Body of pancreas (tissue), 4 donors: ENCODE data around the gene TNS3. TPM values are rescaled to one million over a fixed set of nuclear protein-coding genes. Genes with fewer than 3 reads are reported as not detected.

ENCODE experiments used
- ATAC-seq: fragments of 150-250 bp; one replicate; pipeline ENCODE4 v1.9.1; 2016
- DNase-seq, 4 donors: peaks; one replicate each; pipeline ENCODE4 v3.0.0-alpha.2; 2019
- H3K27ac ChIP-seq, 4 donors: fragments of 200-600 bp; sonication (generic); 1 replicate in 3 of 4; 2 replicates in 1 of 4; pipeline versions ENCODE4 v1.5.1 to v1.6.1; 2016 to 2019; ENCODE audit warnings: mild to moderate bottlenecking in 1 of 4, mixed read lengths in 1 of 4, moderate library complexity in 1 of 4
- H3K27me3 ChIP-seq, 2 donors: fragments of 200-600 bp; sonication (generic); one replicate each; pipeline ENCODE4 v1.6.0; 2016; ENCODE audit warnings: mild to moderate bottlenecking in 1 of 2
- H3K36me3 ChIP-seq, 2 donors: fragments of 200-600 bp; sonication (generic); replicated peaks in 1 of 2; 2 replicates each; pipeline ENCODE4 v1.5.1; 2016; ENCODE audit warnings: low read depth in 2 of 2; ENCODE audit not compliant: insufficient read depth in 1 of 2
- H3K4me1 ChIP-seq: fragments of 200-600 bp; sonication (generic); one replicate; pipeline ENCODE4 v1.6.0; 2016
- H3K4me3 ChIP-seq, 2 donors: fragments of 200-600 bp; sonication (generic); 1 replicate in 1 of 2; 2 replicates in 1 of 2; pipeline ENCODE4 v1.5.1; 2016 to 2019
- H3K9me3 ChIP-seq, 3 donors: fragments of 200-600 bp; sonication (generic); 1 replicate in 2 of 3; 2 replicates in 1 of 3; pipeline ENCODE4 v1.5.1; 2016
- CTCF ChIP-seq, 7 experiments: fragments of 450-650 bp in 4 of 7; fragments of 200-600 bp in 3 of 7; sonication (generic) in 3 of 7; IDR thresholded peaks; one replicate each; pipeline ENCODE4 v1.5.1; 2016 to 2019; ENCODE audit warnings: antibody characterized with exemption in 7 of 7
- POLR2A ChIP-seq, 3 donors: fragments of 450-650 bp; IDR thresholded peaks; one replicate each; pipeline ENCODE4 v1.6.1; 2016; ENCODE audit warnings: antibody characterized with exemption in 3 of 3, mild to moderate bottlenecking in 2 of 3
- WGBS, 2 donors: methylation state at CpG; one replicate each; pipeline ENCODE4 v1.1.5; 2017; 5-methylcytosine and 5-hydroxymethylcytosine counted together
- intact Hi-C: fragments of 100-400 bp; cut with DNase I; formaldehyde crosslinking; loops from one replicate; pipeline ENCODE4 v1.15.1; 2023
- total RNA-seq, 2 donors: library from RNA; depleted of rRNA; stranded (reverse); fragments of >200 nt; gene quantifications; one replicate each; pipeline ENCODE4 v1.1.0, GENCODE V29; 2016

Gene TNS3
- total RNA-seq, 2 donors from 2014 or later = 100 to 265 TPM

GRCh38 chr7:47458486-47458885 is 123.4 kb downstream of the TNS3 start:
- WGBS, 2 donors = 82 to 89% methylated on average over 5 of the region's 5 CpGs
- H3K4me3 ChIP-seq = no peak overlapping the region
- no peaks in the 10 kb centered on the region for H3K27me3 ChIP-seq
- intact Hi-C loops = no loop called here
- TF ChIP-seq POLR2A (IDR thresholded peaks at IDR 0.05) = no peak
- no peak for TF ChIP-seq CTCF (IDR thresholded peaks at IDR 0.05)
- H3K36me3 ChIP-seq = no peaks in the 10 kb centered on the region
- DNase-seq = no peak
- H3K4me1 ChIP-seq = peaks cover 69% of the 10 kb centered on the region
- no peaks in the 10 kb centered on the region for H3K9me3 ChIP-seq
- ATAC-seq = no peak
- H3K27ac ChIP-seq = peak overlapping the region; percentile 16 to 63 (median 38)

- H3K4me3 ChIP-seq = no peak overlapping the region
- intact Hi-C loops = no loop called here
- WGBS, 2 donors = 9 to 17% methylated on average over 5 of the region's 5 CpGs
- peak overlapping the region; percentile 16 to 63 (median 38) for H3K27ac ChIP-seq
- DNase-seq (peak; percentile 53 to 76 (median 72)), ATAC-seq (peak; percentile 28)
- no peaks in the 10 kb centered on the region for H3K9me3 ChIP-seq
- no peaks in the 10 kb centered on the region for H3K27me3 ChIP-seq
- TF ChIP-seq POLR2A (IDR thresholded peaks at IDR 0.05) = no peak
- TF ChIP-seq CTCF (IDR thresholded peaks at IDR 0.05) = no peak
- no peaks in the 10 kb centered on the region for H3K36me3 ChIP-seq
- peaks cover 73% of the 10 kb centered on the region for H3K4me1 ChIP-seq
Observed at GRCh38 chr7:47458057-47458456, 123.9 kb downstream of the TNS3 start.

DNA sequence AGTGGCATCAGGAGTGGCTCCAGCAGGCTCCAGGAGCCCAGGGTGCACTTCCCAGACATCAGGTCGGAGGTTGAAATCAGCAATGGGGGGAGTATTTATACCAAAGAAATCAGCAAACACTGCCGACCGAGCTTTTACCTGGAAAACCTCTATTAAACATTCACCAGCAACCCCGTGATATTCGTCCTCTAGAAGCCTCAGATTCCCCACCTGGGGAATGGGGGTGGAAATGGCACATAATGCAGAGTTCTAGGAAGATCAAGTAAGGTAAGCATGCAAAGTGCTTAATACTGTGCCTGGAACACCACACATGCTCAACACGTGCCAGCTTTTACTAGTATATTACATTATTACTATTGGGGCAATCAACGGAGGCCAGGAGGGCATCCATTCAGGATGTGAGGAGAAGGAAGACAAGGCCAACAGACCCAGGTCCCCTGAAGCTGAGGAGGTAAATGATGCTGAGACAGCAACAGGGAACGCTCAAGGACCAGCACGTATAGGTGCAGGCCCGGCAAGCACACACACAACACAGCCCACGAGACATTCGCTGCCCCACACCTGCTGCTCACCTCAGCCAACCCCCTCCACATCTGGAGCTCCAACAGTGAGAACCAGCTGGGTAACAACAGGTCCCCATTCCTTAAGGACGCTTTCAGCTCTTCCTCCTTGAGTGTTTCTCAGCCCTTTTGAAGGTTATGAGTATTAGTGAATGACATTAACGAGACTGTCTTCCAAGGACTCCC is 125.5 kb downstream of the TNS3 start:
- no peak for ATAC-seq
- Histone ChIP-seq H3K36me3 (no peaks in the 10 kb centered on the region), H3K27me3 (no peaks in the 10 kb centered on the region), H3K4me3 (no peak overlapping the region), H3K27ac (no peak overlapping the region), H3K9me3 (no peaks in the 10 kb centered on the region), H3K4me1 (peaks cover 68% of the 10 kb centered on the region)
- intact Hi-C loops = no loop called here
- no peak for DNase-seq
- no peak for TF ChIP-seq CTCF (IDR thresholded peaks at IDR 0.05)
- no peak for TF ChIP-seq POLR2A (IDR thresholded peaks at IDR 0.05)
- WGBS, 2 donors = 75 to 77% methylated on average over 14 of the region's 14 CpGs

- H3K9me3 ChIP-seq = no peaks in the 10 kb centered on the region
- DNase-seq (no peak), ATAC-seq (no peak)
- peaks cover 68% of the 10 kb centered on the region for H3K4me1 ChIP-seq
- TF ChIP-seq CTCF (IDR thresholded peaks at IDR 0.05) (no peak), POLR2A (IDR thresholded peaks at IDR 0.05) (no peak)
- H3K27ac ChIP-seq = no peak overlapping the region
- no peaks in the 10 kb centered on the region for H3K36me3 ChIP-seq
- 86 to 93% methylated on average over 5 of the region's 5 CpGs for WGBS, 2 donors
- intact Hi-C loops = no loop called here
- H3K4me3 ChIP-seq = no peak overlapping the region
- H3K27me3 ChIP-seq = no peaks in the 10 kb centered on the region
Observed at GRCh38 chr7:47455872-47456185, 126.1 kb downstream of the TNS3 start.
